HG03457 (cell line): Measurements from ENCODE around the gene KLHL3.
"Not testable (repeated sequence)": the region's sequence is repeated elsewhere in the genome, so short reads cannot be mapped to it uniquely, and the experiment has no call there.

Source experiments
- ATAC-seq: cut with Tn5 transposase; IDR thresholded peaks from one replicate; pipeline ENCODE4 v1.9.1; 2021; ENCODE audit warnings: moderate number of reproducible peaks; ENCODE audit not compliant: unreplicated experiment

KLHL3 gene

GRCh38 chr5:137668637-137669036 lies 67.3 kb downstream of the KLHL3 start:
- ATAC-seq, result no peak

- ATAC-seq, result no peak
Observed at GRCh38 chr5:137667341-137667740, 68.5 kb downstream of the KLHL3 start.

- no peak for ATAC-seq
Observed at GRCh38 chr5:137666901-137667300, 69.0 kb downstream of the KLHL3 start.

GRCh38 chr5:137666461-137666850 lies 69.4 kb downstream of the KLHL3 start:
- peak; percentile 30 for ATAC-seq

GRCh38 chr5:137665678-137666460 lies 70.0 kb downstream of the KLHL3 start:
- ATAC-seq, result peak; percentile 99

GRCh38 chr5:137660349-137660817 lies 75.5 kb downstream of the KLHL3 start:
- no peak for ATAC-seq

GRCh38 chr5:137659209-137659608 lies 76.7 kb downstream of the KLHL3 start:
- ATAC-seq, result no peak

GRCh38 chr5:137658324-137658723 lies 77.6 kb downstream of the KLHL3 start:
- no peak for ATAC-seq

GRCh38 chr5:137657073-137657472 lies 78.8 kb downstream of the KLHL3 start:
- ATAC-seq, result no peak

GRCh38 chr5:137656558-137656957 lies 79.3 kb downstream of the KLHL3 start:
- ATAC-seq, result no peak

GRCh38 chr5:137651022-137651421 lies 84.9 kb downstream of the KLHL3 start:
- ATAC-seq, result no peak

- no peak for ATAC-seq
Observed at GRCh38 chr5:137649228-137649935, 86.5 kb downstream of the KLHL3 start.

- ATAC-seq, result no peak
Observed at GRCh38 chr5:137648361-137648760, 87.5 kb downstream of the KLHL3 start.

- ATAC-seq, result no peak
Observed at GRCh38 chr5:137647401-137647800, 88.5 kb downstream of the KLHL3 start.

GRCh38 chr5:137646761-137647160 lies 89.1 kb downstream of the KLHL3 start:
- no peak for ATAC-seq

GRCh38 chr5:137643081-137643480 lies 92.8 kb downstream of the KLHL3 start:
- not testable (repeated sequence) for ATAC-seq

- ATAC-seq, result no peak
Observed at GRCh38 chr5:137642091-137642490, 93.8 kb downstream of the KLHL3 start.

- ATAC-seq, result no peak
Observed at GRCh38 chr5:137641148-137641547, 94.7 kb downstream of the KLHL3 start.

GRCh38 chr5:137639645-137640044 lies 96.2 kb downstream of the KLHL3 start:
- no peak for ATAC-seq

GRCh38 chr5:137638841-137639240 lies 97.0 kb downstream of the KLHL3 start:
- ATAC-seq, result no peak

- ATAC-seq, result no peak
Observed at GRCh38 chr5:137636830-137637714, 98.8 kb downstream of the KLHL3 start.
